Measurements from ENCODE around the gene EGR4.
"Not testable (repeated sequence)": the region's sequence is repeated elsewhere in the genome, so short reads cannot be mapped to it uniquely, and the experiment has no call there.

The EGR4 gene

GRCh38 chr2:73262691-73263429 is 30.5 kb downstream of the EGR4 start:
- DNase-seq, result not testable (repeated sequence)

GRCh38 chr2:73262108-73262651 is 31.2 kb downstream of the EGR4 start:
- DNase-seq, result no peak

- peak; percentile 31 for DNase-seq
Measured at GRCh38 chr2:73260338-73260984, 32.9 kb downstream of the EGR4 start.

GRCh38 chr2:73259704-73260337 is 33.5 kb downstream of the EGR4 start:
- no peak for DNase-seq

GRCh38 chr2:73259276-73259675 is 34.1 kb downstream of the EGR4 start:
- no peak for DNase-seq

- no peak for DNase-seq
Measured at GRCh38 chr2:73258913-73259215, 34.5 kb downstream of the EGR4 start.

- DNase-seq, result no peak
Measured at GRCh38 chr2:73258186-73258912, 35.0 kb downstream of the EGR4 start.

GRCh38 chr2:73257425-73258125 is 35.8 kb downstream of the EGR4 start:
- peak; percentile 22 for DNase-seq

GRCh38 chr2:73257021-73257420 is 36.3 kb downstream of the EGR4 start:
- no peak for DNase-seq

- DNase-seq, result no peak
Measured at GRCh38 chr2:73256618-73256922, 36.8 kb downstream of the EGR4 start.

- no peak for DNase-seq
Measured at GRCh38 chr2:73255907-73256617, 37.3 kb downstream of the EGR4 start.

- DNase-seq, result peak; percentile 18
Measured at GRCh38 chr2:73255007-73255644, 38.2 kb downstream of the EGR4 start.

GRCh38 chr2:73254343-73255006 is 38.9 kb downstream of the EGR4 start:
- no peak for DNase-seq

- no peak for DNase-seq
Measured at GRCh38 chr2:73253901-73254300, 39.4 kb downstream of the EGR4 start.

- no peak for DNase-seq
Measured at GRCh38 chr2:73253400-73253799, 39.9 kb downstream of the EGR4 start.

- no peak for DNase-seq
Measured at GRCh38 chr2:73252238-73253027, 40.9 kb downstream of the EGR4 start.

- DNase-seq, result no peak
Measured at GRCh38 chr2:73250872-73251846, 42.2 kb downstream of the EGR4 start.

- no peak for DNase-seq
Measured at GRCh38 chr2:73249636-73250035, 43.7 kb downstream of the EGR4 start.

GRCh38 chr2:73246850-73247249 is 46.5 kb downstream of the EGR4 start:
- no peak for DNase-seq
